A549 treated with GW870086 at 1 μM for 4 hours (cell line): ENCODE data around the gene TUBB4A. TPM values are rescaled to one million over a fixed set of nuclear protein-coding genes. Genes with fewer than 3 reads are reported as not detected.

Source experiments
- total RNA-seq: library from RNA; stranded (reverse); fragments of 200-300 nt; extraction: Qiagen RNA extraction; gene quantifications from 5 replicates; pipeline ENCODE4 v1.2.3, GENCODE V29; 2022; ENCODE audit warnings: low read depth

The TUBB4A gene
- total RNA-seq: 6.4 to 9.3 TPM (median 7.0 TPM) in 5 replicates

GRCh38 chr19:6501740-6502648 is at the start of gene TUBB4A:
TSS of gene TUBB4A (minus strand) at chr19:6502309. CDS start at chr19:6502212, 97 bp downstream.

GRCh38 chr19:6530386-6531162 is 28.5 kb upstream of the TUBB4A start, which contains the start of gene TNFSF9:
TSS of gene TNFSF9 (plus strand) at chr19:6531026. CDS start at chr19:6531037, 11 bp downstream.

GRCh38 chr19:6481541-6482342 is 20.4 kb downstream of the TUBB4A start, which contains the start of gene DENND1C:
TSS of gene DENND1C (minus strand) at chr19:6481787. CDS start at chr19:6481695, 92 bp downstream.

GRCh38 chr19:6464070-6464873 is 37.8 kb downstream of the TUBB4A start, which contains the start of gene CRB3:
TSS of gene CRB3 (plus strand) at chr19:6464271. CDS start at chr19:6464702, 431 bp downstream.

GRCh38 chr19:6459262-6460098 is 42.6 kb downstream of the TUBB4A start, which contains the start of gene SLC25A23:
TSS of gene SLC25A23 (minus strand) at chr19:6459792. CDS start at chr19:6459628, 164 bp downstream.

Other genes with a start within 250 kb of the TUBB4A start
- 14.9 to 21.6 TPM (median 19.4 TPM) in 5 replicates for gene MLLT1, start 222.3 kb downstream of the TUBB4A start, total RNA-seq
- gene ACER1, start 168.7 kb downstream of the TUBB4A start, total RNA-seq: not detected in 5 replicates
- gene CLPP, start 140.8 kb downstream of the TUBB4A start, total RNA-seq: 46.1 to 84.6 TPM (median 72.7 TPM) in 5 replicates
- gene ALKBH7, start 129.5 kb downstream of the TUBB4A start, total RNA-seq: 18.9 to 41.9 TPM (median 37.0 TPM) in 5 replicates
- 0.69 to 1.2 TPM (median 1.0 TPM) in 5 replicates for gene PSPN, start 126.4 kb downstream of the TUBB4A start, total RNA-seq
- 50.9 to 59.6 TPM (median 56.0 TPM) in 5 replicates for gene GTF2F1, start 109.1 kb downstream of the TUBB4A start, total RNA-seq
- gene KHSRP, start 77.5 kb downstream of the TUBB4A start, total RNA-seq: 179 to 206 TPM (median 188 TPM) in 5 replicates
- gene SLC25A41, start 68.5 kb downstream of the TUBB4A start, total RNA-seq: 0.10 to 0.17 TPM in 2 of 5 replicates, not detected in the others
- 14.7 to 19.4 TPM (median 18.9 TPM) in 5 replicates for gene SLC25A23, start 42.5 kb downstream of the TUBB4A start, total RNA-seq
- 2.9 to 5.1 TPM (median 3.9 TPM) in 5 replicates for gene CRB3, start 38.0 kb downstream of the TUBB4A start, total RNA-seq
- gene DENND1C, start 20.5 kb downstream of the TUBB4A start, total RNA-seq: 0.11 to 0.29 TPM (median 0.19 TPM) in 5 replicates
- 3.9 to 8.1 TPM (median 5.7 TPM) in 5 replicates for gene TNFSF9, start 28.7 kb upstream of the TUBB4A start, total RNA-seq
- 14.8 to 26.1 TPM (median 25.1 TPM) in 5 replicates for gene CD70, start 88.8 kb upstream of the TUBB4A start, total RNA-seq
- 0.06 to 0.15 TPM (median 0.07 TPM) in 5 replicates for gene TNFSF14, start 167.9 kb upstream of the TUBB4A start, total RNA-seq
- 41.5 to 54.2 TPM (median 50.4 TPM) in 5 replicates for gene C3, start 218.3 kb upstream of the TUBB4A start, total RNA-seq
- gene GPR108, start 235.3 kb upstream of the TUBB4A start, total RNA-seq: 33.3 to 42.2 TPM (median 41.7 TPM) in 5 replicates
- gene TRIP10, start 237.4 kb upstream of the TUBB4A start, total RNA-seq: 82.8 to 99.1 TPM (median 95.1 TPM) in 5 replicates